Amniotic stem cell (primary cell): ENCODE data around the gene LRRC23.
A peak's percentile ranks its signal among the peaks of the same experiment; 100 is the strongest.
"Not testable (repeated sequence)": the region's sequence is repeated elsewhere in the genome, so short reads cannot be mapped to it uniquely, and the experiment has no call there.

ENCODE experiments used
- DNase-seq: peaks from one replicate; lab custom pipeline; 2025; lab: John Stamatoyannopoulos, UW

LRRC23 gene

DNA sequence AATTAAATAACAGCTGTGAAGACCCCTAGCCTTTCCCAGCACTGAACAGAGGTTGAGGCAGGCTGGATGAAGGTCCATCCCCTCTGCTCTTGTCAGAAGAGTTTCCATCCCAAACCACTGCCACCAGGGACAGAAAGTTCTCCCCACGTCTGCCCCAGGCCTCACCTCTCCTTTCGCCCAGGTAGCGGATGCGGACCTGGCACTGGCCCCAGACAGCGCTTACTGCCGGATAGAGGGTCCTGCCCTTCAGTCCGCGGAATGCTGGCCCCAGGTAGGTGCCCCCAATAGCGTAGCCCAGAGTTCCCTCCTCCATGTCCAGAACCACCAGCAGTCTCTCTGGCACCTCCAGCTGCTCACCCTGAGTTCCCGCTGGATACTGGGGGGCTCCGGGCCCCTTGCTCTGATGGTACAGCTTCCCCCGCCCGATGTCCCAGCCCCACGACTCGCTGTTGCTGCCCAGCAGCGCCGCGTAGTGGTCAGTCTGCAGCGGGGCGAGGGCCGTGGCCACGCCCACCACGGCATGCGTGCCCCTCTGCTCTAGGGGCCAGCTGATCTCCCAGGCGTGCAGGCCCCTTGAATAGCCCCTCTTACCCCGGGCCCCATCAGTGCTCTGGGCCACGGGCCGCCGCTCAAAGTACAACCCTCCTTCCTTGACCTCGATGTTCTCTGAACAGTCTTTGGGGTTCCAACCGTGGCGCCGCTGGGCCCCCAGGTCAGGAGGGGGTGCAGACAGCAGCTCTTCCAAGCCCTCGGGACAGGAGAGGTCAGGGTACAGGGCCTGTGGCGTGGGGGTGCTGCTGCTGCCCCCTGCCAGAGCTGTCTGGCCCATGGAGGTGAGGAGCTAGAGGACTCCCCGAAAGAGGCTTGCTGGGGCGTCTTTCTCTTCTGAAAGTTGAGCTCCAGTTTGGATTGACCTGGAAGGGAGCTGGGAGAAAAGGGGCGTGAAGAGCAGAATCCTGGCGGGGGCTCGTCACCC lies 32.3 kb upstream of the LRRC23 start:
- DNase-seq = peak; percentile 34

- DNase-seq = peak; percentile 74
Observed at GRCh38 chr12:6873094-6874014, 31.3 kb upstream of the LRRC23 start, which contains the start of gene SPSB2. Gene SPSB2, minus strand, starts transcription at chr12:6873303. Its CDS starts 402 bp downstream, at chr12:6872901.

- not testable (repeated sequence) for DNase-seq
Observed at GRCh38 chr12:6874015-6874368, 30.6 kb upstream of the LRRC23 start.

DNA sequence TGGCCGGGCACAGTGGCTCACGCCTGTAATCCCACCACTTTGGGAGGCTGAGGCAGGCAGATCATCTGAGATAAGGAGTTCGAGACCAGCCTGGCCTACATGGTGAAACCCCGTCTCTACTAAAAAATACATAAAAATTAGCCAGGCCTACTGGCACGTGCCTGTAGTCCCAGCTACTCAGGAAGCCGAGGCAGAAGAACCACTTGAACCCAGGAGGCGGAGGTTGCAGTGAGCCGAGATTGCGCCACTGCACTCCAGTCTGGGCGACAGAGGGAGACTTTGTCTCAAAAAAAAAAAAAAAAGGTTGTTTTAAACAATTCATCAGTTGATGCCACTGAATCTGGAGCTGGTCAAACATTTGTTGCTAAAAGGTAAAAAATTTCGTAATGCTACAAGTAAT lies 24.8 kb upstream of the LRRC23 start:
- DNase-seq = not testable (repeated sequence)

GRCh38 chr12:6883252-6883651 lies 21.4 kb upstream of the LRRC23 start:
- no peak for DNase-seq

DNA sequence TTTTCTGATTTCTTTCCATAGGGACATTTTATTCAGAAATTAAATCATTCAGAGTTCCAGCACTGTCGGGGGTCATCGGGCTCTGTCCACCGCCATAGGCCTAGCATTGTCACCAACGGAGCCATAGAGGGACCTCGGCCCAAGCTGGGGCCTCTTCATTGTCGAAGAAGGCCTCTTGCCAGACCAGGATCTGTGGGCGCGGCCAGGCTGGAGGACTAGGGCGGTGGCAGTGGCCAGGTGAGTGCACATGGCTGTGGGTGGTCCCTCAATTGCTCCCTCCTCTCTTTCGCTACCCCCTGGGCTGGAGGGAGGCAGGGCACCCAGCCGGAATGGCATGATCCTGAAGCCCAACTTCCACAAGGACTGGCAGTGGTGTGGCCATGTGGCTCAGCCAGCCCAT lies 20.9 kb upstream of the LRRC23 start:
- DNase-seq = no peak

GRCh38 chr12:6884539-6884938 lies 20.1 kb upstream of the LRRC23 start:
- no peak for DNase-seq

DNA sequence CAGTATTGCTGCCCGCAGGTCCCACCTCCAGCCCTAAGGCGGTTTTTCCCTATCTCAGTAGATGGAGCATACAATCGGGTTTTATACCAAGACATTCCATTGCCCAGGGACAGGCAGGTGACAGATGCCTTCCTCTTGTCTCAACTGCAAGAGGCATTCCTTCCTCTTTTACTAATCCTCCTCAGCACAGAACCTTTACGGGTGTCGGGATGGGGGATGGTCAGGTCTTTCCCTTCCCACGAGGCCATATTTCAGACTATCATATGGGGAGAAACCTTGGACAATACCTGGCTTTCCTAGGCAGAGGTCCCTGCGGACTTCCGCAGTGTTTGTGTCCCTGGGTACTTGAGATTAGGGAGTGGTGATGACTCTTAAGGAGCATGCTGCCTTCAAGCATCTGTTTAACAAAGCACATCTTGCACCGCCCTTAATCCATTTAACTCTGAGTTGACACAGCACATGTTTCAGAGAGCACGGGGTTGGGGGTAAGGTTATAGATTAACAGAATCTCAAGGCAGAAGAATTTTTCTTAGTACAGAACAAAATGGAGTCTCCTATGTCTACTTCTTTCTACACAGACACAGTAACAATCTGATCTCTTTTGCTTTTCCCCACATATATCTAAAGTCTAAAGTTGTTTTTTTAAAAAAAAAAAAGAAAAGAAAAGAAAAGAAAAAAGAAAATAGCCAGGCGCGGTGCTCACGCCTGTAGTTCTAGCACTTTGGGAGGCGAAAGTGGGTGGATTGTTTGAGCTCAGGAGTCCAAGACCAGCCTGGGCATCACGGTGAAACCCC lies 18.2 kb upstream of the LRRC23 start:
- DNase-seq = not testable (repeated sequence)

DNA sequence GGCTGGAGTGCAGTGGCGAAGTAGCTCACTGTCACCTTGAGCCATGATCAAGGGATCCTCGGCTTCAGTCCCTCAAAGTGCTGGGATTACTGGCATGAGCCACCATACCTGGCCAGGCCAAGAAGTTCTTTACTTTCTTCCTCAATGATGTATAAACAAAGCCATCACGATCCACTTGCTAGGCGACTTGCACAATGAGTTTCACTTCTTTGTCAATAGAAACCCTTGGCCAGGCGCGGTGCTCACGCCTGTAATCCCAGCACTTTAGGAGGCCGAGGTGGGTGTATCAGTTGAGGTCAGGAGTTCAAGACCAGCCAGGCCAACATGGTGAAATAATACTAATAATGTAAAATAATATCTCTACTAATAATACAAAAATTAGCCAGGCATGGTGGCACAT lies 17.2 kb upstream of the LRRC23 start:
- no peak for DNase-seq

GRCh38 chr12:6888360-6888759 lies 16.3 kb upstream of the LRRC23 start:
- DNase-seq = no peak

DNA sequence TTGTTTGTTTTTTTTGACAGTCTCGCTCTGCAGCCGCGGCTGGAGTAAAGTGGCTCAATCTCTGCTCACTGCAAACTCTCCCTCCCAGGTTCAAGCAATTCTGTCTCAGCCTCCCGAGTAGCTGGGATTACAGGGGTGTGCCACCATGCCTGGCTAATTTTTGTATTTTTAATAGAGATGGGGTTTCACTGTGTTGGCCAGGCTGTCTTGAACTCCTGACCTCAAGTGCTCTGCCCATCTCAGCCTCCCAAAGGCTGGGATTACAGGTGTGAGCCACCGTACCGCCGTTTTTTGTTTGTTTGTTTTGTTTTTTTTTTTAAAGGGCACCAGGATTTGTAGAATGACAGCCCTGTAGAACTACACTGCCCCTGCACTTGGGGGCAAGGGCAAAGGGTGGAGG lies 15.8 kb upstream of the LRRC23 start:
- DNase-seq = not testable (repeated sequence)

DNA sequence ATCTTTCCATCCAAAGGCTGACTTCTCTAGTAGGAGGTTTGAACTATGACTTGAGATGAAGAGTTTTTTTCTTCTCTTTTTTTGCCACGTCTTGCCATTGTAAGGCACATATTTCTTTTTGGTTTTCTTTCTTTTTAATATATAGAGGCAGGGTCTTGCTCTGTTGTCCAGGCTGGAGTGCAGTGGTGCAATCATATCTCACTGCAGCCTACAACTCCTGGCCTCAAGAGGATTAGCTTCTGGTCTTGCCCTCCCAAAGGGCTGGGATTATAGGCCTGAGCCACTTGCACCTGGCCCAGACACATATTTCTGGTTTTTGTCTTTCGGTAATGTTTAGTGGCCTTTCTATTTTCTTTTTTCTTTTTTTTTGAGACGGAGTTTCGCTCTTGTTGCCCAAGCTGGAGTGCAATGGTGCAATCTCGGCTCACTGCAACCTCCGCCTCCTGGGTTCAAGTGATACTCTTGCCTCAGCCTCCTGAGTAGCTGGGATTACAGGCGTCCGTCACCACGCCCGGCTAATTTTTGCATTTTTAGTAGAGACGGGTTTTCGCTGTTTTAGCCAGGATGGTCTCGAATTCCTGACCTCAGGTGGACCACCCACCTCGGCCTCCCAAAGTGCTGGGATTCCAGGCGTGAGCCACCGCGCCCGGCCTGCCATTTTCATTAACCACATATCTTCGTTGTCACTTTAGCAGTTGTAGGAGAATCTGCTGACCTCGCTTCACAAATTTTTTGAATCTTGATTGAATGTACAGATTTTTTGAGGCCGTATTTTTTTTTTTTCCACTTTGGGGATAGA lies 14.6 kb upstream of the LRRC23 start:
- DNase-seq = not testable (repeated sequence)

- DNase-seq = peak; percentile 94
Observed at GRCh38 chr12:6890789-6891645, 13.6 kb upstream of the LRRC23 start.

- DNase-seq = no peak
Observed at GRCh38 chr12:6891646-6892001, 13.0 kb upstream of the LRRC23 start.

GRCh38 chr12:6892683-6893082 lies 11.9 kb upstream of the LRRC23 start:
- DNase-seq = not testable (repeated sequence)

DNA sequence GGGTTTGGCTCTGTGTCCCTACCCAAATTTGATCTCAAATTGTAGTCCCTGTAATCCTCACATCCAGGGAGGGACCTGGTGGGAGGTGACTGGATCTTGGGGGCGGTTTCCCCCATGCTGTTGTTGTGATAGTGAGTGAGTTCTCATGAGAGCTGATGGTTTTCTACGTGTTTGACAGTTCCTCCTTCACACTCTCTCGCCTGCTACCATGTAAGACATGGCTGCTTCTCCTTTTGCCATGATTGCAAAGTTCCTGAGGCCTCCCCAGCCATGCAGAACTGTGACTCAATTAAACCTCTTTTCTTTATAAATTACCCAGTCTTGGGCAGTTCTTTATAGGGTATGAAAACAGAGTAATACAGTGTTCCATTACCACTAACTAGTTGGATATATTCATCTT lies 10.3 kb upstream of the LRRC23 start:
- DNase-seq = no peak

GRCh38 chr12:6896846-6897435 lies 7.7 kb upstream of the LRRC23 start:
- no peak for DNase-seq

- DNase-seq = no peak
Observed at GRCh38 chr12:6899427-6899826, 5.2 kb upstream of the LRRC23 start.

GRCh38 chr12:6899837-6900519 lies 4.6 kb upstream of the LRRC23 start:
- no peak for DNase-seq
